ENCODE measurements around the gene GRAMD4.

- TF ChIP-seq CTCF (IDR thresholded peaks at IDR 0.05; ENCODE audit: poor library complexity): no peak
- TF ChIP-seq EZH2 (IDR thresholded peaks at IDR 0.05; ENCODE audit: borderline replicate concordance): no peak
These were observed 26.5 kb downstream of the GRAMD4 start for GRCh38 chr22:46646531-46647215.
